Measurements from ENCODE around the gene KCNJ15.

KCNJ15 gene

GRCh38 chr21:38259665-38260064 lies 2.9 kb downstream of the KCNJ15 start:
- DNase-seq (ENCODE audit: low read depth) = no peak
- no peak overlapping the region for H3K4me3 ChIP-seq (ENCODE audit: low read depth, low read length)
- TF ChIP-seq CTCF (IDR thresholded peaks at IDR 0.05; ENCODE audit: low read depth, low read length, missing control alignments) = no peak

- no peak overlapping the region for H3K4me3 ChIP-seq (ENCODE audit: low read depth, low read length)
- no peak for DNase-seq (ENCODE audit: low read depth)
- TF ChIP-seq CTCF (IDR thresholded peaks at IDR 0.05; ENCODE audit: low read depth, low read length, missing control alignments) = no peak
Observed at GRCh38 chr21:38260426-38260825, 3.6 kb downstream of the KCNJ15 start.

GRCh38 chr21:38261851-38262250 lies 5.1 kb downstream of the KCNJ15 start:
- no peak for TF ChIP-seq CTCF (IDR thresholded peaks at IDR 0.05; ENCODE audit: low read depth, low read length, missing control alignments)
- no peak overlapping the region for H3K4me3 ChIP-seq (ENCODE audit: low read depth, low read length)

GRCh38 chr21:38263493-38263892 lies 6.7 kb downstream of the KCNJ15 start:
- DNase-seq (ENCODE audit: low read depth) = no peak

More at GRCh38 chr21:38261851-38262250, 5.1 kb downstream of the KCNJ15 start:
- DNase-seq (ENCODE audit: low read depth) = no peak

GRCh38 chr21:38264571-38264970 lies 7.8 kb downstream of the KCNJ15 start:
- H3K4me3 ChIP-seq (ENCODE audit: low read depth, low read length) = no peak overlapping the region
- DNase-seq (ENCODE audit: low read depth) = no peak
- no peak for TF ChIP-seq CTCF (IDR thresholded peaks at IDR 0.05; ENCODE audit: low read depth, low read length, missing control alignments)

More at GRCh38 chr21:38263493-38263892, 6.7 kb downstream of the KCNJ15 start:
- TF ChIP-seq CTCF (IDR thresholded peaks at IDR 0.05; ENCODE audit: low read depth, low read length, missing control alignments) = no peak
- no peak overlapping the region for H3K4me3 ChIP-seq (ENCODE audit: low read depth, low read length)

GRCh38 chr21:38265166-38265565 lies 8.4 kb downstream of the KCNJ15 start:
- no peak overlapping the region for H3K4me3 ChIP-seq (ENCODE audit: low read depth, low read length)
- TF ChIP-seq CTCF (IDR thresholded peaks at IDR 0.05; ENCODE audit: low read depth, low read length, missing control alignments) = no peak
- DNase-seq (ENCODE audit: low read depth) = no peak

- no peak for TF ChIP-seq CTCF (IDR thresholded peaks at IDR 0.05; ENCODE audit: low read depth, low read length, missing control alignments)
- H3K4me3 ChIP-seq (ENCODE audit: low read depth, low read length) = no peak overlapping the region
- DNase-seq (ENCODE audit: low read depth) = no peak
Observed at GRCh38 chr21:38266732-38267131, 9.9 kb downstream of the KCNJ15 start.

All from GM12864 (cell line).